Stimulated activated effector memory CD8-positive, alpha-beta T cell treated with anti-CD3 and anti-CD28 coated beads, Interleukin-12 subunit alpha, Interleukin-12 subunit beta, amount 100 ng/mL, for 72 hours (primary cell): ENCODE results near the gene SERPINA4.

Experiments used
- ATAC-seq: fragments of 150-1000 bp; cut with Tn5 transposase; 2 replicates; pipeline ENCODE4 v1.10.0; 2021
- DNase-seq, 2 donors: peaks; one replicate each; pipeline ENCODE4 v3.0.0; 2021 to 2022; ENCODE audit warnings: low spot score in 2 of 2
- H3K27ac Mint-ChIP-seq: one replicate; pipeline ENCODE4 v1.8.0; 2022; ENCODE audit warnings: mild to moderate bottlenecking, mixed read lengths
- H3K36me3 Mint-ChIP-seq: one replicate; pipeline ENCODE4 v1.8.0; 2022; ENCODE audit warnings: mild to moderate bottlenecking, mixed read lengths
- H3K4me1 Mint-ChIP-seq: one replicate; pipeline ENCODE4 v1.8.0; 2022; ENCODE audit warnings: mixed read lengths
- H3K4me3 Mint-ChIP-seq: one replicate; pipeline ENCODE4 v1.8.0; 2022; ENCODE audit warnings: mild to moderate bottlenecking, mixed read lengths
- H3K9me3 Mint-ChIP-seq: one replicate; pipeline ENCODE4 v1.8.0; 2022; ENCODE audit warnings: mixed read lengths

The SERPINA4 gene

GRCh38 chr14:94560751-94561655 lies at the start of gene SERPINA4:
TSS of gene SERPINA4 (plus strand) at chr14:94561442. CDS start at chr14:94563483, 2,041 bp downstream.
- ATAC-seq (no peak), DNase-seq (no peak)
- H3K4me3 Mint-ChIP-seq = no peak within 1 kb of the TSS
- H3K36me3 Mint-ChIP-seq = no peaks in the 10 kb centered on the region
- no peak within 1 kb of the TSS for H3K27ac Mint-ChIP-seq
- H3K4me1 Mint-ChIP-seq = no peaks in the 10 kb centered on the region
- H3K9me3 Mint-ChIP-seq = peaks cover 3% of the 10 kb centered on the region

GRCh38 chr14:94514351-94514750 lies 46.9 kb upstream of the SERPINA4 start:
- peaks cover 7% of the 10 kb centered on the region for H3K9me3 Mint-ChIP-seq
- H3K36me3 Mint-ChIP-seq = no peaks in the 10 kb centered on the region
- H3K27ac Mint-ChIP-seq = no peak overlapping the region
- no peak overlapping the region for H3K4me3 Mint-ChIP-seq
- no peaks in the 10 kb centered on the region for H3K4me1 Mint-ChIP-seq
- ATAC-seq (no peak), DNase-seq (no peak)

- H3K4me3 Mint-ChIP-seq = no peak overlapping the region
- H3K27ac Mint-ChIP-seq = no peak overlapping the region
- ATAC-seq = no peak
- no peak for DNase-seq
- no peaks in the 10 kb centered on the region for H3K4me1 Mint-ChIP-seq
- H3K36me3 Mint-ChIP-seq = no peaks in the 10 kb centered on the region
- peaks cover 13% of the 10 kb centered on the region for H3K9me3 Mint-ChIP-seq
These were observed 45.8 kb upstream of the SERPINA4 start for GRCh38 chr14:94515426-94515825.

- H3K4me3 Mint-ChIP-seq = no peak overlapping the region
- H3K27ac Mint-ChIP-seq = no peak overlapping the region
- H3K4me1 Mint-ChIP-seq = no peaks in the 10 kb centered on the region
- DNase-seq (no peak), ATAC-seq (no peak)
- peaks cover 13% of the 10 kb centered on the region for H3K9me3 Mint-ChIP-seq
- no peaks in the 10 kb centered on the region for H3K36me3 Mint-ChIP-seq
These were observed 45.4 kb upstream of the SERPINA4 start for GRCh38 chr14:94515856-94516255.

- Mint-ChIP-seq H3K4me1 (no peaks in the 10 kb centered on the region), H3K9me3 (peaks cover 13% of the 10 kb centered on the region), H3K27ac (no peak overlapping the region), H3K4me3 (no peak overlapping the region), H3K36me3 (no peaks in the 10 kb centered on the region)
- DNase-seq (no peak), ATAC-seq (no peak)
These were observed 44.0 kb upstream of the SERPINA4 start for GRCh38 chr14:94517248-94517640.

- no peaks in the 10 kb centered on the region for H3K4me1 Mint-ChIP-seq
- no peak for ATAC-seq
- peaks cover 13% of the 10 kb centered on the region for H3K9me3 Mint-ChIP-seq
- no peak overlapping the region for H3K4me3 Mint-ChIP-seq
- no peak for DNase-seq
- H3K27ac Mint-ChIP-seq = no peak overlapping the region
- H3K36me3 Mint-ChIP-seq = no peaks in the 10 kb centered on the region
These were observed 43.5 kb upstream of the SERPINA4 start for GRCh38 chr14:94517641-94518257.

- Mint-ChIP-seq H3K9me3 (peaks cover 13% of the 10 kb centered on the region), H3K27ac (no peak overlapping the region), H3K4me3 (no peak overlapping the region), H3K4me1 (no peaks in the 10 kb centered on the region), H3K36me3 (no peaks in the 10 kb centered on the region)
- ATAC-seq (no peak), DNase-seq (no peak)
These were observed 39.7 kb upstream of the SERPINA4 start for GRCh38 chr14:94521375-94522114.

GRCh38 chr14:94522115-94522724 lies 39.0 kb upstream of the SERPINA4 start:
- no peak for ATAC-seq
- no peak for DNase-seq
- H3K4me3 Mint-ChIP-seq = no peak overlapping the region
- no peaks in the 10 kb centered on the region for H3K36me3 Mint-ChIP-seq
- no peak overlapping the region for H3K27ac Mint-ChIP-seq
- H3K4me1 Mint-ChIP-seq = no peaks in the 10 kb centered on the region
- peaks cover 13% of the 10 kb centered on the region for H3K9me3 Mint-ChIP-seq

GRCh38 chr14:94523265-94523664 lies 38.0 kb upstream of the SERPINA4 start:
- Mint-ChIP-seq H3K4me1 (no peaks in the 10 kb centered on the region), H3K36me3 (no peaks in the 10 kb centered on the region), H3K27ac (no peak overlapping the region), H3K9me3 (peaks cover 13% of the 10 kb centered on the region), H3K4me3 (no peak overlapping the region)
- ATAC-seq (peak; percentile 21), DNase-seq (no peak)

- Mint-ChIP-seq H3K36me3 (no peaks in the 10 kb centered on the region), H3K9me3 (peaks cover 9% of the 10 kb centered on the region), H3K4me3 (no peak overlapping the region), H3K4me1 (no peaks in the 10 kb centered on the region), H3K27ac (no peak overlapping the region)
- ATAC-seq (no peak), DNase-seq (no peak)
These were observed 37.1 kb upstream of the SERPINA4 start for GRCh38 chr14:94524093-94524492.

GRCh38 chr14:94531187-94531586 lies 30.1 kb upstream of the SERPINA4 start:
- Mint-ChIP-seq H3K27ac (no peak overlapping the region), H3K4me1 (no peaks in the 10 kb centered on the region), H3K4me3 (no peak overlapping the region), H3K36me3 (no peaks in the 10 kb centered on the region), H3K9me3 (no peaks in the 10 kb centered on the region)
- ATAC-seq (no peak), DNase-seq (no peak)

GRCh38 chr14:94532447-94532846 lies 28.8 kb upstream of the SERPINA4 start:
- ATAC-seq = no peak

GRCh38 chr14:94535506-94535905 lies 25.7 kb upstream of the SERPINA4 start:
- no peak overlapping the region for H3K27ac Mint-ChIP-seq
- H3K4me1 Mint-ChIP-seq = peaks cover under 1% of the 10 kb centered on the region
- H3K4me3 Mint-ChIP-seq = no peak overlapping the region
- no peaks in the 10 kb centered on the region for H3K9me3 Mint-ChIP-seq
- DNase-seq = no peak
- no peaks in the 10 kb centered on the region for H3K36me3 Mint-ChIP-seq
- no peak for ATAC-seq

More at GRCh38 chr14:94532447-94532846, 28.8 kb upstream of the SERPINA4 start:
- Mint-ChIP-seq H3K4me3 (no peak overlapping the region), H3K27ac (no peak overlapping the region), H3K9me3 (no peaks in the 10 kb centered on the region), H3K36me3 (no peaks in the 10 kb centered on the region), H3K4me1 (no peaks in the 10 kb centered on the region)
- DNase-seq = no peak

GRCh38 chr14:94536836-94537235 lies 24.4 kb upstream of the SERPINA4 start:
- ATAC-seq (no peak), DNase-seq (no peak)
- Mint-ChIP-seq H3K9me3 (no peaks in the 10 kb centered on the region), H3K4me1 (peaks cover 5% of the 10 kb centered on the region), H3K27ac (no peak overlapping the region), H3K4me3 (no peak overlapping the region), H3K36me3 (no peaks in the 10 kb centered on the region)

GRCh38 chr14:94538070-94538740 lies 23.0 kb upstream of the SERPINA4 start:
- ATAC-seq (no peak), DNase-seq (no peak)
- H3K4me1 Mint-ChIP-seq = peaks cover 5% of the 10 kb centered on the region
- no peaks in the 10 kb centered on the region for H3K36me3 Mint-ChIP-seq
- no peak overlapping the region for H3K4me3 Mint-ChIP-seq
- H3K27ac Mint-ChIP-seq = no peak overlapping the region
- no peaks in the 10 kb centered on the region for H3K9me3 Mint-ChIP-seq
